A549 (cell line): ENCODE measurements around the gene AIF1L. TPM values are rescaled to one million over a fixed set of nuclear protein-coding genes. Genes with fewer than 3 reads are reported as not detected.

Source experiments
- ATAC-seq, 2 experiments: fragments of 200-7000 bp in 1 of 2; fragments of >200 bp in 1 of 2; cut with Nextera tagmentation in 1 of 2; cut with Tn5 transposase in 1 of 2; 3 replicates each; pipeline versions ENCODE4 v1.8.0 to v1.9.1; 2018 to 2020; ENCODE audit warnings: mild to moderate bottlenecking in 1 of 2, moderate library complexity in 1 of 2
- CTCF ChIA-PET: fragments of 300-600 bp; sonication (Branson Sonifier 250); formaldehyde crosslinking; extraction: SDS; loops from one replicate; lab custom pipeline; 2021; ENCODE audit warnings: antibody characterized with exemption, inconsistent platforms; lab: Yijun Ruan, JAX
- POLR2A ChIA-PET: fragments of 350-600 bp; formaldehyde crosslinking; extraction: SDS; loops from one replicate; lab custom pipeline; 2021; ENCODE audit warnings: antibody characterized with exemption, inconsistent platforms; lab: Yijun Ruan, JAX
- DNase-seq, 2 experiments: peaks; one replicate each; pipeline versions ENCODE4 v3.0.0 to v3.0.0-alpha.2; 2011 to 2016; ENCODE audit warnings: low read depth in 1 of 2, low spot score in 1 of 2
- FAIRE-seq: peaks from 2 replicates; lab custom pipeline; 2011; peaks lifted over from hg19 to GRCh38; lab: Jason Lieb, UNC
- H3K27ac ChIP-seq, 2 experiments: fragments of >200 bp; sonication (Bioruptor Twin); formaldehyde crosslinking; 3 replicates each; pipeline ENCODE4 v1.5.1; 2016 to 2017
- H3K4me1 ChIP-seq: fragments of >200 bp; sonication (Bioruptor Twin); formaldehyde crosslinking; 3 replicates; pipeline ENCODE4 v1.6.1; 2016
- H3K4me2 ChIP-seq: fragments of >200 bp; sonication (Bioruptor Twin); formaldehyde crosslinking; 3 replicates; pipeline ENCODE4 v1.6.1; 2016
- H3K4me3 ChIP-seq: fragments of >200 bp; sonication (Bioruptor Twin); formaldehyde crosslinking; 3 replicates; pipeline ENCODE4 v1.5.1; 2016
- H3K9me3 ChIP-seq: fragments of >200 bp; sonication (Bioruptor Twin); formaldehyde crosslinking; 3 replicates; pipeline ENCODE4 v1.6.1; 2016
- BHLHE40 ChIP-seq: IDR thresholded peaks from 2 replicates; pipeline ENCODE4 v1.6.1; 2012; ENCODE audit warnings: low read depth, low read length, inconsistent platforms
- CBX8 ChIP-seq: fragments of 200-600 bp; sonication (generic); IDR thresholded peaks from 2 replicates; pipeline ENCODE4 v1.6.1; 2016
- EHF ChIP-seq: fragments of 250-450 bp; sonication (Bioruptor Pico); IDR thresholded peaks from 2 replicates; pipeline ENCODE4 v1.5.0; 2020; ENCODE audit warnings: mild to moderate bottlenecking
- EP300 ChIP-seq, 2 experiments: fragments of >200 bp; sonication (Bioruptor Twin); formaldehyde crosslinking; IDR thresholded peaks; 2 replicates in 1 of 2; 3 replicates in 1 of 2; pipeline ENCODE4 v1.6.1; 2016 to 2017
- FOSB ChIP-seq: fragments of 250-450 bp; sonication (Bioruptor Pico); IDR thresholded peaks from 2 replicates; pipeline ENCODE4 v1.5.0; 2020; ENCODE audit warnings: mild to moderate bottlenecking, moderate library complexity
- FOXS1 ChIP-seq: fragments of 250-450 bp; sonication (Bioruptor Pico); IDR thresholded peaks from 2 replicates; pipeline ENCODE4 v1.5.0; 2020; ENCODE audit warnings: mild to moderate bottlenecking, moderate library complexity
- HOXA7 ChIP-seq: fragments of 250-450 bp; sonication (Bioruptor Pico); IDR thresholded peaks from 2 replicates; pipeline ENCODE4 v1.5.0; 2020; ENCODE audit warnings: mild to moderate bottlenecking, moderate library complexity
- JUN ChIP-seq, 2 experiments: fragments of >200 bp; sonication (Bioruptor Twin); formaldehyde crosslinking; IDR thresholded peaks; 2 replicates in 1 of 2; 3 replicates in 1 of 2; pipeline ENCODE4 v1.6.1; 2016 to 2017
- MAFK ChIP-seq: fragments of 450-650 bp; IDR thresholded peaks from 2 replicates; pipeline ENCODE4 v1.6.1; 2014; ENCODE audit not compliant: partially characterized antibody
- MAZ ChIP-seq: fragments of 150-350 bp; IDR thresholded peaks from 2 replicates; pipeline ENCODE4 v1.6.1; 2014; ENCODE audit warnings: antibody characterized with exemption, low read depth, low read length, borderline replicate concordance
- NR3C1 ChIP-seq: fragments of >200 bp; sonication (Bioruptor Twin); formaldehyde crosslinking; IDR thresholded peaks from 3 replicates; pipeline ENCODE4 v1.6.1; 2017
- PHF8 ChIP-seq: fragments of 200-600 bp; sonication (generic); IDR thresholded peaks from 2 replicates; pipeline ENCODE4 v1.6.1; 2016; ENCODE audit warnings: low read depth, mild to moderate bottlenecking, antibody characterized with exemption, moderate library complexity, borderline replicate concordance
- POLR2AphosphoS2 ChIP-seq: conservative IDR thresholded peaks from 2 replicates; pipeline ENCODE4 v1.6.1; 2012; ENCODE audit warnings: low read length, improper control_type of control experiment, inconsistent platforms
- RAD21 ChIP-seq, 2 experiments: fragments of >200 bp in 1 of 2; sonication (Bioruptor Twin) in 1 of 2; formaldehyde crosslinking in 1 of 2; IDR thresholded peaks in 1 of 2; conservative IDR thresholded peaks in 1 of 2; 2 replicates in 1 of 2; 3 replicates in 1 of 2; pipeline ENCODE4 v1.6.1; 2012 to 2018; ENCODE audit warnings: inconsistent platforms in 1 of 2
- RFX5 ChIP-seq: fragments of 450-650 bp; IDR thresholded peaks from 2 replicates; pipeline ENCODE4 v1.7.1; 2014; ENCODE audit warnings: antibody characterized with exemption, mild to moderate bottlenecking, moderate library complexity
- SREBF2 ChIP-seq: fragments of 450-650 bp; IDR thresholded peaks from 2 replicates; pipeline ENCODE4 v1.6.1; 2014; ENCODE audit warnings: mild to moderate bottlenecking, moderate library complexity
- ZC3H11A ChIP-seq: fragments of 450-650 bp; IDR thresholded peaks from 2 replicates; pipeline ENCODE4 v1.6.1; 2014; ENCODE audit warnings: antibody characterized with exemption, mild to moderate bottlenecking
- WGBS: methylation state at CpG from one replicate; pipeline ENCODE4 v1.1.6; 2017; ENCODE audit errors: missing lambda C conversion rate; 5-methylcytosine and 5-hydroxymethylcytosine counted together
- polyA plus RNA-seq, 4 experiments: library from polyadenylated mRNA; depleted of rRNA in 3 of 4; stranded (reverse); fragments of >200 nt; fragmentation: RNase III in 1 of 4; extraction: RNeasy Plus Mini Kit Qiagen cat#74134 plus additional on column Dnase treatment in 1 of 4; gene quantifications; 2 replicates in 3 of 4; 3 replicates in 1 of 4; pipeline ENCODE4 v1.2.3, GENCODE V29; 2011 to 2017
- TF ChIP-seq, protein P1 (sequence below): fragments of 450-650 bp; IDR thresholded peaks from 2 replicates; pipeline ENCODE4 v1.6.1; 2014; ENCODE audit warnings: antibody characterized with exemption
- TF ChIP-seq, protein P2 (sequence below): fragments of >200 bp; sonication (Bioruptor Twin); formaldehyde crosslinking; IDR thresholded peaks from 3 replicates; pipeline ENCODE4 v1.5.1; 2016
- TF ChIP-seq, protein P3 (sequence below): fragments of 150-350 bp; IDR thresholded peaks from 2 replicates; pipeline ENCODE4 v1.6.1; 2014; ENCODE audit warnings: low read depth, mild to moderate bottlenecking, low read length
- TF ChIP-seq, protein P4 (sequence below): fragments of >200 bp; sonication (Bioruptor Twin); formaldehyde crosslinking; IDR thresholded peaks from 2 replicates; pipeline ENCODE4 v1.6.1; 2016
- TF ChIP-seq, protein P5 (sequence below): fragments of >200 bp; sonication (Bioruptor Twin); formaldehyde crosslinking; IDR thresholded peaks from 3 replicates; pipeline ENCODE4 v1.6.1; 2016
- TF ChIP-seq, protein P6 (sequence below): IDR thresholded peaks from 2 replicates; pipeline ENCODE4 v1.6.1; 2012

AIF1L gene
- polyA plus RNA-seq, 2 of the 4 experiments (the other 2 are of a cell fraction) = 1.6 to 2.8 TPM

DNA sequence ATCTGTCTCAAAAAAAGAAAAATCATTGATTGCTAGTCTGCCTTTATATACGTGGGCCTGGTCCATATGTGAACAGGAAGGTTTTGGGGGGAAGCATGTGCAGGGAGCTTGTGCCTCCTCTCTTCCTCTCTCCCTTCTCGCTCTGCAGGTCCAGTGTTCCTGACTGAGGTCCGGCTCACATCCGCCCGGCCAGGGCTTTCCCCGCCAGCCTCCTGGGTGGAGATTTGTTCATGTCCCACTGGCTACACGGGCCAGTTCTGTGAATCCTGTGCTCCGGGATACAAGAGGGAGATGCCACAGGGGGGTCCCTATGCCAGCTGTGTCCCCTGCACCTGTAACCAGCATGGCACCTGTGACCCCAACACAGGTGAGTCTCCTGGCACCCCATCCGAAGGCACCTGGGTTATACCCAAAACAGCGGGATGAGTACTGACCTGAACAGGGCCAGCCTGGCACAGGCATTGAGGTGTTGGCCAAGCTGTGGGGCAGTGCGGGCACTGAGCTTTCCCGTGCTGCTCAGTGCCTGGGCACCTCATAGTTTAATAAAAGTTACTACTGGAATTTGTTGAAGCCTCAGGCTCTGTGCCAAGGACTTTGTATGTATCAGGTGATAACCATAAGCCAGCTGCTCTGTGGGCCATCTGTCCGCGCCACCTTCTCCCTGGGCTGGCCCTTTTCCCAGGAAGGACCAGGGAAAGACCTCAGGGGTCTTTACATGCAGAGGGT, 39.4 kb upstream of the AIF1L start:
- no peak overlapping the region for H3K4me2 ChIP-seq
- no peak for TF ChIP-seq SREBF2
- TF ChIP-seq PHF8 = no peak
- TF ChIP-seq, protein P1, sequence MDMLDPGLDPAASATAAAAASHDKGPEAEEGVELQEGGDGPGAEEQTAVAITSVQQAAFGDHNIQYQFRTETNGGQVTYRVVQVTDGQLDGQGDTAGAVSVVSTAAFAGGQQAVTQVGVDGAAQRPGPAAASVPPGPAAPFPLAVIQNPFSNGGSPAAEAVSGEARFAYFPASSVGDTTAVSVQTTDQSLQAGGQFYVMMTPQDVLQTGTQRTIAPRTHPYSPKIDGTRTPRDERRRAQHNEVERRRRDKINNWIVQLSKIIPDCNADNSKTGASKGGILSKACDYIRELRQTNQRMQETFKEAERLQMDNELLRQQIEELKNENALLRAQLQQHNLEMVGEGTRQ = no peak
- TF ChIP-seq RFX5 = no peak
- TF ChIP-seq JUN (IDR thresholded peaks at IDR 0.05) = no peak
- TF ChIP-seq CBX8 = no peak
- TF ChIP-seq, protein P2, sequence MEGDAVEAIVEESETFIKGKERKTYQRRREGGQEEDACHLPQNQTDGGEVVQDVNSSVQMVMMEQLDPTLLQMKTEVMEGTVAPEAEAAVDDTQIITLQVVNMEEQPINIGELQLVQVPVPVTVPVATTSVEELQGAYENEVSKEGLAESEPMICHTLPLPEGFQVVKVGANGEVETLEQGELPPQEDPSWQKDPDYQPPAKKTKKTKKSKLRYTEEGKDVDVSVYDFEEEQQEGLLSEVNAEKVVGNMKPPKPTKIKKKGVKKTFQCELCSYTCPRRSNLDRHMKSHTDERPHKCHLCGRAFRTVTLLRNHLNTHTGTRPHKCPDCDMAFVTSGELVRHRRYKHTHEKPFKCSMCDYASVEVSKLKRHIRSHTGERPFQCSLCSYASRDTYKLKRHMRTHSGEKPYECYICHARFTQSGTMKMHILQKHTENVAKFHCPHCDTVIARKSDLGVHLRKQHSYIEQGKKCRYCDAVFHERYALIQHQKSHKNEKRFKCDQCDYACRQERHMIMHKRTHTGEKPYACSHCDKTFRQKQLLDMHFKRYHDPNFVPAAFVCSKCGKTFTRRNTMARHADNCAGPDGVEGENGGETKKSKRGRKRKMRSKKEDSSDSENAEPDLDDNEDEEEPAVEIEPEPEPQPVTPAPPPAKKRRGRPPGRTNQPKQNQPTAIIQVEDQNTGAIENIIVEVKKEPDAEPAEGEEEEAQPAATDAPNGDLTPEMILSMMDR = no peak
- TF ChIP-seq, protein P3, sequence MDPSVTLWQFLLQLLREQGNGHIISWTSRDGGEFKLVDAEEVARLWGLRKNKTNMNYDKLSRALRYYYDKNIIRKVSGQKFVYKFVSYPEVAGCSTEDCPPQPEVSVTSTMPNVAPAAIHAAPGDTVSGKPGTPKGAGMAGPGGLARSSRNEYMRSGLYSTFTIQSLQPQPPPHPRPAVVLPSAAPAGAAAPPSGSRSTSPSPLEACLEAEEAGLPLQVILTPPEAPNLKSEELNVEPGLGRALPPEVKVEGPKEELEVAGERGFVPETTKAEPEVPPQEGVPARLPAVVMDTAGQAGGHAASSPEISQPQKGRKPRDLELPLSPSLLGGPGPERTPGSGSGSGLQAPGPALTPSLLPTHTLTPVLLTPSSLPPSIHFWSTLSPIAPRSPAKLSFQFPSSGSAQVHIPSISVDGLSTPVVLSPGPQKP = no peak
- no peak for TF ChIP-seq NR3C1
- no peak for TF ChIP-seq EP300 (IDR thresholded peaks at IDR 0.05)
- no peak for TF ChIP-seq FOSB (CRISPR knock-in tag)
- TF ChIP-seq HOXA7 = no peak
- TF ChIP-seq RAD21 (conservative IDR thresholded peaks at IDR 0.05 in 1 of 2, IDR thresholded peaks at IDR 0.05 in 1 of 2) = no peak
- TF ChIP-seq POLR2AphosphoS2 = no peak
- TF ChIP-seq MAFK = no peak
- TF ChIP-seq FOXS1 (CRISPR knock-in tag) = no peak
- TF ChIP-seq, protein P4, sequence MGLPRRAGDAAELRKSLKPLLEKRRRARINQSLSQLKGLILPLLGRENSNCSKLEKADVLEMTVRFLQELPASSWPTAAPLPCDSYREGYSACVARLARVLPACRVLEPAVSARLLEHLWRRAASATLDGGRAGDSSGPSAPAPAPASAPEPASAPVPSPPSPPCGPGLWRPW = no peak
- TF ChIP-seq, all 56 proteins: peak for 0
- Histone ChIP-seq H3K4me1 (no peaks in the 10 kb centered on the region), H3K4me3 (no peak overlapping the region), H3K9me3 (no peaks in the 10 kb centered on the region), H3K27ac (no peak overlapping the region)
- no peak for DNase-seq
- POLR2A ChIA-PET = no interaction called here
- FAIRE-seq = no peak
- no peak for ATAC-seq
- CTCF ChIA-PET = interaction anchor here (0.5 to 5.9 kb wide), 57 partner anchors 9 to 407 kb away, joined by 3 to 74 read pairs (median 4); partner anchors contain the start of genes AIF1L, EXOSC2 and NUP214
- 79% methylated on average over 14 of the region's 14 CpGs for WGBS

DNA sequence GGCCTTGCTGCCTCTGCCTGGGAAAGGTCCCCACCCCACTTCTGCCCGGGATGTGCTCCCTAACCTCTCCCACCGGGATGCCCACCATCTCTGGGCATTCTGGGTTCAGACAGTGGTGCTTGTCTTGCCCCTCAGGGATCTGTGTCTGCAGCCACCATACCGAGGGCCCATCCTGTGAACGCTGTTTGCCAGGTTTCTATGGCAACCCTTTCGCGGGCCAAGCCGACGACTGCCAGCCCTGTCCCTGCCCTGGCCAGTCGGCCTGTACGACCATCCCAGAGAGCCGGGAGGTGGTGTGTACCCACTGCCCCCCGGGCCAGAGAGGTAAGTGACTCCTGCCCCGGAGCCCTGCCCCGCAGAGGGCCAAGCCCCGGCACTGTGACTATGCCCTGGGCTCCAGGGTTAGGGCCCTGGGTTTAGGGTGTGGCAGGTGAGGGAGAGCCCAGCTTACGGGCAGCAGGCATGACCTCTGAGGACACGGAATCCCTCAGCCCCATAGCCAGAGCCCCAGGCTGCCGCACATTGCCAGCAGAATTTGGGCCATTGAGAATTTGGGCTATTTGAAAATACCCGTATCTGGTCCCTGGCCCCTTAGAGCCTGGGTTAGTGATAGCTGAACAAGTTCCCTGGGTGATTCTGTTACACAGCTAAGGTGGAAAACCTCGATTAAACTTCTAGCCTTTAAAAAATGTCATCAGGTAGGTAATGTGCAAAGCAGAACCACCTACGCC, 35.3 kb upstream of the AIF1L start:
- DNase-seq (no peak), FAIRE-seq (no peak), ATAC-seq (no peak)
- Histone ChIP-seq H3K27ac (no peak overlapping the region), H3K9me3 (no peaks in the 10 kb centered on the region), H3K4me3 (no peak overlapping the region), H3K4me2 (no peak overlapping the region), H3K4me1 (no peaks in the 10 kb centered on the region)
- TF ChIP-seq BHLHE40 (no peak), FOXS1 (CRISPR knock-in tag) (no peak), CBX8 (no peak), POLR2AphosphoS2 (no peak), MAZ (no peak), FOSB (CRISPR knock-in tag) (no peak), ZC3H11A (no peak), RAD21 (conservative IDR thresholded peaks at IDR 0.05 in 1 of 2, IDR thresholded peaks at IDR 0.05 in 1 of 2) (no peak), NR3C1 (no peak), EHF (CRISPR knock-in tag) (no peak)
- TF ChIP-seq, protein P5, sequence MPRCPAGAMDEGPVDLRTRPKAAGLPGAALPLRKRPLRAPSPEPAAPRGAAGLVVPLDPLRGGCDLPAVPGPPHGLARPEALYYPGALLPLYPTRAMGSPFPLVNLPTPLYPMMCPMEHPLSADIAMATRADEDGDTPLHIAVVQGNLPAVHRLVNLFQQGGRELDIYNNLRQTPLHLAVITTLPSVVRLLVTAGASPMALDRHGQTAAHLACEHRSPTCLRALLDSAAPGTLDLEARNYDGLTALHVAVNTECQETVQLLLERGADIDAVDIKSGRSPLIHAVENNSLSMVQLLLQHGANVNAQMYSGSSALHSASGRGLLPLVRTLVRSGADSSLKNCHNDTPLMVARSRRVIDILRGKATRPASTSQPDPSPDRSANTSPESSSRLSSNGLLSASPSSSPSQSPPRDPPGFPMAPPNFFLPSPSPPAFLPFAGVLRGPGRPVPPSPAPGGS = no peak
- TF ChIP-seq, protein P2 = no peak
- TF ChIP-seq, protein P1 = no peak
- TF ChIP-seq, protein P6, sequence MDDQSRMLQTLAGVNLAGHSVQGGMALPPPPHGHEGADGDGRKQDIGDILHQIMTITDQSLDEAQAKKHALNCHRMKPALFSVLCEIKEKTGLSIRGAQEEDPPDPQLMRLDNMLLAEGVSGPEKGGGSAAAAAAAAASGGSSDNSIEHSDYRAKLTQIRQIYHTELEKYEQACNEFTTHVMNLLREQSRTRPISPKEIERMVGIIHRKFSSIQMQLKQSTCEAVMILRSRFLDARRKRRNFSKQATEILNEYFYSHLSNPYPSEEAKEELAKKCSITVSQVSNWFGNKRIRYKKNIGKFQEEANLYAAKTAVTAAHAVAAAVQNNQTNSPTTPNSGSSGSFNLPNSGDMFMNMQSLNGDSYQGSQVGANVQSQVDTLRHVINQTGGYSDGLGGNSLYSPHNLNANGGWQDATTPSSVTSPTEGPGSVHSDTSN = no peak
- WGBS = 74% methylated on average over 16 of the region's 21 CpGs
- ChIA-PET CTCF (interaction anchor here (0.8 to 1.5 kb wide), 3 partner anchors 18 to 275 kb away, joined by 3 to 7 read pairs (median 3); no protein-coding TSS in a partner anchor), POLR2A (no interaction called here)
